HG03095 (cell line): ENCODE measurements around the gene CHERP.
A peak's percentile ranks its signal among the peaks of the same experiment; 100 is the strongest.
"Not testable (repeated sequence)": the region's sequence is repeated elsewhere in the genome, so short reads cannot be mapped to it uniquely, and the experiment has no call there.

Experiments used
- ATAC-seq: cut with Tn5 transposase; IDR thresholded peaks from one replicate; pipeline ENCODE4 v1.9.1; 2021; ENCODE audit warnings: moderate library complexity; ENCODE audit not compliant: unreplicated experiment

Gene CHERP

DNA sequence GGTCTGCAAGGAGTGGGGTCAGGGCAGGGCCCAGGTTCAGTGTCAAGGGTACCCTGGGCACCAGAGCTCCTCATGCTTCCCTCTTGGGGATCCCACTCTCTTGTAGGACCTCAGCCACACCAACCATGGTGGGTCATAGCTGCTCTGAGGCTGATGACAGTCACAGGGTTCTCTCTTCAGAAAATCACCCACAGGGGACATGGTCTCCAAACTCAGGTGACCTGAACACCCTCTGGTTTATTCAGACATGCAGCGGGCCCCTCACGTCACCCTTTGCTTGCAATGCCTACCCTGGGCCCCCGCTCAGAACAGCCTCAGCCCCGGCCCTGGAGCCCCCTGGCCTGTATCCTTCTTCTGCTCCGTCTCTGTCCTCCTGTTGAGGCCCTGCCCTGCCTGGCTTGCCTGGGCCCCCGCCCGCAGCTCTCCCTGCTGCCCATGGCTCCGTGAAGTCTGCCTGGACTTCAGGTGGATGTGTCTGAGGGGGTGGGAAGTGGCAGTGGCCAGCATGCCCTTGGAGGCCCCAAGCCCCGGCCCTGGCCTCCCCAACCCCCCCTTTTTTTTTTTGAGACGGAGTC, 20.4 kb downstream of the CHERP start:
- ATAC-seq: no peak

DNA sequence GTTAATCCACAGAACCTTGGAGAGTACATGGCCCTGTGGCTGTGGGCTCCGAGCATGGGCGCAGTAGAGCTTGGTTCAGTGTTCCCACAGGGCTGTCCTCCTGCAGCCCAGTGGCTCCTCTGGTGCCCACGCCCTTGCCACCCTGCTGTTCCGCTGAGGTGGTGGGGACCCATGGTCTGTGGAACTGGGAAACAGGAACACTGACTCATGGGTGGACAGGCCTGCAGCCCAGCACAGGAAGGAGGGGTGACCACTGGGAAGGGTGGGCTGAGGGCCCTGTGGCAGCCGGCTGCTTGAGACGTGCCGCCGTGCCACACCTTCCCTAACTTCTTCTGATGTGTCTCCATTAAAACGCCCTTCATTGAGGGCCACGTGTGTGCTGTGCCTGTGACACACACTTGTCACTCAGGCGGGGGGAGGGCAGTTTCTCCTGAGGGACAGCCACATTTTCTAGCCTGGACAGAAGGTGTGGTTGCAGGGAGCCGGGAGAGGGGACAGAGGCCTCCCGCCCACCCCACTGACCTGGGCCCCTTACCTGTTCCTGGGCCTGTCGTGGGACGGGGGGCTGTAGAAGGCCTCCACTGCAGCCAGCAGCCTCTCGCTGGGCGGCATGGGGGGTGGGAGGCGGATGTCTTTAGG, 21.1 kb downstream of the CHERP start:
- no peak for ATAC-seq

DNA sequence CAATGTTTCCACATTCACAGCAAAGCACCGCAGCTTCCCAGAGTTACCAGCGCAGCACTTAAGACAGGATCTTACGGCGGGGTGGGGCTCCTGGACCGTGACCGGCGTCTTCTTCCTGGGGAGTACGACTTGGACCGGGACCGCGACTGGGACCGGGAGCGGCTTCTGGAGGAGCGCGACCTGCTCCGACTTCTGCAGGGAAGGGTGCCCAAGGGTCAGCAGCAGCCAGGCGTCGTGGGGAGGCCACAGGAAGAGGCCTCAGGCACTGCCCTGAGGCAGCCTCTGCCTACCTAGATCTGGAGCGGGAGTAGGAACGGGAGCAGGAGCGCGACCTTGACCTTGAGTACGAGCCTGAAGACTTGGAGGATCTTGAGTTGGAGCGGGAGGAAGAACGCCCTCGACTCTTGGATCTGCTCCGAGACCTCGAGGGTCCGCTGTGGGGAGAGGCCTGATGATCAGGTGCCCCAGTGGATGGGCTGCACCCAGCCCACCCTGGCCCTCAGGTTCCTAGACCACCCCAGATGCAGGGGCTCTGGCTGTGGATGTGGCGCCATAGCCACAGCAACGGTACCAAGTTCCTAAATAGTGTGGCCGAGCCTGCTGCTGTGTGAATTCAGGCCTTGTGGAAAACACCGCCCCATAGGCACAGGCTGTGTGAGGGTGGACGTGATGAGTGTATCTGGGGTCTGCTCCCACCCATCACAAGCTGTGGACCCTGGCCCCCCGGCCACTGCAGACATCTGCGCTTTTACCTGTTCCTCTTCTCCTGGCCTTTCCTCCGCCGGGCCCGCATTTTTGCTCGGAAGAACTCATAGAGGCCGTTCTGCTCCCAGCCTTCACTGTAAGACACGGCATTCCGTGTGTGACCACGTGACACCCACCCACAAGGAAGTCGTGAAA, 21.9 kb downstream of the CHERP start:
- no peak for ATAC-seq

DNA sequence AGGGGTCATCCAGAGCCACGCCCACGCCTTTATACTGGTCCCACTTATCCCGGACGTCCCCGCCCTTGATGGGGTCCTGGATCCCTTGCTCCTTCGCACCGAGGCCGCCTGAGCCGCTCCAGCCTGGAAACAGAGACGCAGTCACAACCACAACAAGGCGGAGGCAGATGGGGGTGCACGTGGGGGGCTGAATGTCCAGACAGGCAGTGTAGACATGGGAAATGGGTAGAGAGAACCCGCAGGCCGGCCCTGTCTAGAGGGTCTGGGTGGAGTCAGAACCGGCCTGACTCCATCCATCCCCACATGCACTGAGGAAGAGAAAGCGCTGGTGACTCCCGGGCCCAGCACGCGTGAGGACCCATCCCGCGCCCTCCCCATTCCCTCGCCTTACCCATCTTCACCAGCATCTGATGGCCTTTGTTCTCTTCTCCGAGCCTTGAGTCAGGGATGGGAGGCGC, 23.0 kb downstream of the CHERP start:
- no peak for ATAC-seq

DNA sequence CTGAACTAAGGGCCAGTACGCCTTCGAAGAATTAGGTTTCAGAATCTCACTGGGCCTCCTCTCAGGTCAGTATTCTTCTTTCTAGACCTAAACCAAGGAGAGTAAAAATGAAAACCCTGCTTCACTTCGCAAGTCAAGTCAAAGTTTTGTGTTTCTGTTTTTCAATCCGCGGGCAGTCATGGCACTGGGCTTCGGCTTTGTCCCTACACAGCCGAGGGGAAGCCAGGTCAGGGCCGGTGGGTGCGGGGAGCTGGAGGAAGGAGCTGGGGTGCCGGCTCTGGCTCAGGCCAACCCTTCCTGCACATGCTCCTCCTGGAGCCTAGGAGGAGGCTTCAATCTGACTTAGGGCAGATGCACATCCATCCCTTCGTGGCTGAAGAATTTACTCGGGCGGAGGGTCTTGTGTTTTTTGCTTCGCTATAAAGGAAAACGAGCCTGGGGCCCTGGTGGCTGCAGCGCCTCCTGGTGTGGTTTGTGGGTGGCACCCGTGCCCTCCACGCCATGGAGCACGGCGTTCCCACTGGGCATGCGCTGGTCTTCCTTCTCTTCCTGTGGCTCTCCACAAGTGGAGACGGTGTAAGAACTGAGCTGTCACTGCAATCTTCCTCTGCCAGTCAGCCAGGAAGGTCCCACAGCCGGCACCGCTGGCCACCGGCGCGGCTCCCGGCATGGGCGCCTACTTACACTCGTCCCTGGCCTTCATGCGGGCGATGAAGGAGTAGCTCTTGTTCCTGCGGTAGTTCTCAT, 23.6 kb downstream of the CHERP start:
- ATAC-seq: no peak

DNA sequence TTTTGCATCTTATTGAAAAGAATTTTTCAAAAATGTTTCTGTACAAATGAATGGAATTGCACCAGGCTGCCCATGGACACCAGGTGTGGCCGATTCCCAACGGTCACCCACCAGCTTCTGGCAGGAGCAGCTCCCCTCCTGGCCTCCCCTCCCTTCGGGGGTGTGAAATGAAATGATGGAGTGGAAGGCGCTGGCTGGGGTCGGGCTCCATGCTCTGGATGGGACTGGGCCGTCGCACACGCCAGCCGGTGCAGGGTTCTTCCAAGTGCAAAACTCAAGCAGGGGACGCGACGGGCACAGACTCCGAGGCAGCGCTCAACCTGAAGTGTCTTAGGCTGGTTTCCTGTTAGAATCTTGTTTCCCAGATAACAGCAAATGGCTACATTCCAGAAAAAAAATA, 24.2 kb downstream of the CHERP start:
- ATAC-seq: no peak

DNA sequence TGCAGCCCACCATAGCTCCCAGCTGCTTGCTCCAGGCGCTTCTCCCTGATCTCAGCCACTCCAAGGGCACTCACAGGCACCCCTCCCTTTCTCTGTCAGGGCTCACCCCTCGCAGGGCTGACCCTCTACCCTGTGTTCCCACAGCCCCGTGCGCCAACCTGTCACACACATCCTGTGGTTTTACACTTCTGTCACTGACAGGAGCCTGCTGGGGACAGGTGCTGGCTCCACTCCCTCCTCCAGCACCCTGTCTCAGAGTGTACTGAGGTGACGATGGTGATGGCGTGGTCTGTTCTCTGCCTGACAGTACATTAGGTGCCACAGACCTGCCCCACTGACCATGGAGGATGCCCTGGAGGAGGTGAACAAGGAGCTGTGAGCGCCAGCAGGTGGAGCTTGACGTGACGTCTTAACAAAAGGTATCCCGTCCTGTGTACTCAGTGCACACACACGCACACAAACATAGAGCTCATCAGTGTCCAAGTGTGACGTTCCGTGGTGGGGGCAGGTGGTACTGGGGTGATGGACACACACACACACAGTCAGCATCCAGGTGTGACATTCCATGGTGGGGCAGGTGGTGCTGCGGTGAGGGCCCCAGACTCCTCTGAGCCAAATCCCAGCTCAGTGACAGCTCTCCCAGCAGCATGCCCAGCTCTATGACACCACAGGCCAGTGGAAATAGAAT, 25.2 kb downstream of the CHERP start:
- ATAC-seq: no peak

DNA sequence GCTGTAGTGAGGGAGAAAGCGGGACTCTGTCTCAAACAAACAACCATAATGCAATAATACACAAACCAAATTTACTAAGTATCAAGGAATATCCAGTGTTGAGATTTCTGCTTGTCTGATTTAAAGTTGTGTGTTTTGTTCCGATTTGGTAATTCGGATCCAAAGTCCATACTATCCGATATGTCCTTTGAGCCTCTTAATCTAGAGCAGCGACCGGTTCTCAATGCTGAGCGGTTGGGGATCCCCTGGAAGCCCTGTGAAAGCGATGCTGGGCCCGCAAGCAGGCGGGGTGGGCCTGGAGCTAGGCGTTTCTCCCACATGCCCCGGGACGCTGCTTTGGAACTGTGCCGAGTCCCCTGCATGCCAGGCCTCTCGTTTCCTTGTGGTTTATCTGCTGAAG, 25.9 kb downstream of the CHERP start:
- no peak for ATAC-seq

DNA sequence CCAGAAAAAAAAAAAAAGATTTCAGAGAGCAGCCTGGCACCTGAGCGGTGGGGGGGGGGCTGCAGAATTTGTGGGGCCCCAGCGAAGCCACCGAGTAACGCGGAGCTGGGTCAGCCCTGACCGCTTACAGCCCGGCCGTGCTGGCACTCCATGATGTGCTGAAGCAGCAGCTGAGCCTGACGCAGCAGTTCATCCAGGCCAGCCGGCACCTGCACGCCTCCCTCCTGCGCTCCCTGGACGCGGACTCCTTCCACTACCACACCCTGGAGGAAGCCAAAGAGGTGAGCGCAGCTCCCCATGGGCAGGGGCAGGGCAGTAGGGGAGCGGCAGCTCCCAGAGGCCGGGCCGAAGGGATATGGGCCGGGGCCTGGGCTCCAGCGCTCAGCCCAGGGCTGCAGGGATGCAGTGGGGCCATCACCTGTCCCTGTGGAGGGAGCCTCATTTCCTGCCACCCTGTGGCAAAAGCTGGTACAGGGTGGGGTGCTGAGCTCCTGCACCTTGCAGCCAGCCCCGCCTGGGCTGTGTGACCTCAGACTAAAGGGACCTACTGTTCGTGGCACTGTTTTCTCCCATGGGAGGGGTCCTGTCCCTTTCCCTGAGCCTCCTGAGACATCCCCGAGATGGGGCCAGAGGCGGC, 27.7 kb downstream of the CHERP start:
- ATAC-seq: no peak

DNA sequence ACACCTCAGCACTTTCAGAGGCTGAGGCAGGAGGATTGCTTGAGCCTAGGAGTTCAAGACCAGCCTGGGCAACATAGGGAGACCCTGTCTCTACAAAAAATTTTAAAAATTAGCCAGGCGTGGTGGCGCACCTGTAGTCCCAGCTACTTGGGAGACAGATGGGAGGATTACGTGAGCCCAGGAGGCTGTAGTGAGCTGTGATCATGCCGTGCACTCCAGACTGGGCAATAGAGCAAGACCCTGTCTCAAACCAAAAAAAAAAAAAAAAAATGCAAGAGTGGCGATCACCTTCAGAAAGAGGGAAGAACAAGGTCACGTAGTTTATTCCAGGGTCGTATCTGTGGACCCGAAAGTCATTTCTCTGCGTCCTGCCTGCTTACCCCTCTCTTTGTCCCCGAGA, 29.6 kb downstream of the CHERP start:
- ATAC-seq: not testable (repeated sequence)

DNA sequence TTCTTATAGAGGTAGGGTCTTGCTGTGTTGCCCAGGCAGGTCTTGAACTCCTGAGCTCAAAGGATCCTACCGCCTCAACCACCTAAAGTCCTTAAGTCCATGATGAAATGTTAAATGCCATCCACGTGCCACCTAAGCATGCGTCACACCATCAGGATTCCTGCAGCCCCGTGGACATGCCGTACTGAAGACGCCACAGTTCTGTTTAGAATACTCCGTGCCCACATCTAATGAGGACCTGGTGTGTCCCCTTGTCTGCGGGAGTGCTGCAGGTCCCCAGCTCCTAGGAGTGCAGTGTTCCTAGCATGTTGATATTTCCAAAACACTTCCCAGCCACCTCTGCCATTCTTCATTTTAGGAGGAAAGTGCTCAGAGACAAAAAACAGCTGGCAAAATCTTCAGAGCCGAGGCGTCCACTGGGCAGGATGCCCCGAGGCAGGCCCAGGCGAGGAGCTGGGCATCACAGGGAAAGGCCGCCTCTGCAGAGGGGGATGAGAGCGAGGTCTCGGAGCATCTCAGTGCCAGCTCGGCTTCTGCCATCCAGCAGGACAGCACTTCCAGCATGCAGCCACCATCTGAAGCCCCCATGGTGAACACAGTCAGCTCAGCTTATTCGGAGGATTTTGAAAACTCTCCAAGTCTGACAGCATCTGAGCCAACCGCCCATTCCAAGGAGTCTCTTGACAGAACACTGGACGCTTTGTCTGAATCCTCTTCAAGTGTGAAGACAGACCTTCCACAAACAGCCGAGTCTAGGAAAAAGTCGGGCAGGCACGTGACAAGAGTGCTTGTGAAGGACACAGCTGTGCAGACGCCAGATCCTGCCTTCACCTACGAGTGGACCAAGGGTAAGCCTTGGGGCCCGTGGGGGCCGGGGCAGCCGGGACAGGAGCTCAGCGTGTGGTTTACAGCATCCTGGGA, 32.8 kb downstream of the CHERP start:
- ATAC-seq: no peak

DNA sequence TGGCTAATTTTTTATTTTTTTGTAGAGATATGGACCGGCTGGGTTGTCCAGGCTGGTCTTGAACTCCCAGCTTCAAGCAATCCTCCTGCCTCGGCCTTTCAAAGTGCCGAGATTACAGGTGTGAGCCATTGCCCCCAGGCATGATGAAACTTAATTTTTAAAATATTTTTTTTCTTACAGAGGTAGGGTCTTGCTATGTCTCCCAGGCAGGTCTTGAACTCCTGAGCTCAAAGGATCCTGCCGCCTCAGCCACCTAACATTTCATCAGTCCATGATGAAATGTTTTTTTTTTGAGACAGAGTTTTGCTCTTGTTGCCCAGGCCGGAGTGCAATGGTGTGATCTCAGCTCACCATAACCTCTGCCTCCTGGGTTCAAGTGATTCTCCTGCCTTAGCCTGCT, 33.7 kb downstream of the CHERP start:
- no peak for ATAC-seq

DNA sequence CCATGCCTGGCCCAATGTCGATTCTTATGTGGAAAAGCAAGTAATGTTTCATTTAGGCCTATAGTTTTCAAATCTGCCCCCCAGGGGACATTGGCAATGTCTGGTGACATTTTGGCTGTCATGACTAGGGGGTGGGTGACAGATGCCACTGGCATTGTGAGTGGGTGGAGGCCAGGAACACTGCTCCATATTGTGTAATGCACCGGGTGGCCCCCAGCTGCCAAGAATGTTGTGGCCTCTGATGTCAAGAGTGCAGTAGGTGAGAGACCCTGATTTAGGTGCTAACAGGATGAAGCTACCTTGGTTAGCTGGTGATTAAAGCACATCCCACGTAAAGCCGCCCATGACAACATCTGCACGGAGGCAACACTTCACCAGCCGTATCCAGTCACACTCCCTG, 35.3 kb downstream of the CHERP start:
- no peak for ATAC-seq

DNA sequence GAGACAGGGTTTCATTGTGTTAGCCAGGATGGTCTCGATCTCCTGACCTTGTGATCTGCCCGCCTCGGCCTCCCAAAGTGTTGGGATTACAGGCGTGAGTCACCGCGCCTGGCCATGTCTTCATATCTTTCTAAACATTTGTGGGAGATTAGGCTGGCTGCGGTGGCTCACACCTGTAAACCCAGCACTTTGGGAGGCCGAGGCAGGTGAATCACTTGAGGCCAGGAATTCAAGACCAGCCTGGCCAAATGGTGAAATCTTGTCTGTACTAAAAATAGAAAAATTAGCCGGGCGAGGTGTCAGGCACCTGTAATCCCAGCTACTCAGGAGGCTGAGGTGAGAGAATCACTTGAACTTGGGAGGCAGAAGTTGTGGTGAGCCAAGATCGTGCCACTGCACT, 36.1 kb downstream of the CHERP start:
- not testable (repeated sequence) for ATAC-seq

DNA sequence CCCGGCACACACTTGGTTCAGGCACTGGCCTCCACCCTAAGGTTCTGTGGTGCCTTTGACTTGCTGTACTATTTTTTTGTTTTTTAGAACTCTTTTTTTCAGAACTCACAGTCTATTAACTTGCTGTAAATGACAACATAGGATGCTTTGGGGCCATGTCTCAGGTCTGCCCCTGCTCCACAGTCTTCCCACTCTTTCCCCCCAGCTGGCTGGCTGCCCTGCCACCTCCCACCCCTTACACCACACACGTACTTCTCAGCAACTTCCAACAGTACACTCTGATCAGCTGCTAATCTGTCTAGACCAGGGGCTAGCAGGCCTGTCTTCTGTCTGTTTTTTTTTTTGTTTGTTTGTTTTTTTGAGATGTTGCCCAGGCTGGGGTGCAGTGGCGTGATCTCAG, 38.0 kb downstream of the CHERP start:
- ATAC-seq: no peak

DNA sequence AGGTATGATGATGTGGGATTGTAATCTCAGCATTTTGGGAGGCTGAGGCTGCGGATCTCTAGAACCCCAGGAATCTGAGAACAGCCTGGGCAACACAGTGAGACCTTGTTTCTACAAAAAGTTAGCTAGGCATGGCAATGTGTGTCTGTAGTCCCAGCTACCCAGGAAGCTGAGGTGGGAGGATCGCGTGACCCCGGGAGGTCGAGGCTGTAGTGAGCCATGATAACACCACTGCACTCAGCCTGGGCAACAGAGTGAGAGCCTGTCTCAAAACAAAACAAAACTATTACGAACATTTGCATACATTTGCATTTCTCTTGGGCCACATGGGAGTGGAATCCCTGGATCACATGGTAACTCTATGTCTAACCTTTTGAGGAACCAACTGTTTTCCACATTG, 44.4 kb downstream of the CHERP start:
- ATAC-seq: no peak

DNA sequence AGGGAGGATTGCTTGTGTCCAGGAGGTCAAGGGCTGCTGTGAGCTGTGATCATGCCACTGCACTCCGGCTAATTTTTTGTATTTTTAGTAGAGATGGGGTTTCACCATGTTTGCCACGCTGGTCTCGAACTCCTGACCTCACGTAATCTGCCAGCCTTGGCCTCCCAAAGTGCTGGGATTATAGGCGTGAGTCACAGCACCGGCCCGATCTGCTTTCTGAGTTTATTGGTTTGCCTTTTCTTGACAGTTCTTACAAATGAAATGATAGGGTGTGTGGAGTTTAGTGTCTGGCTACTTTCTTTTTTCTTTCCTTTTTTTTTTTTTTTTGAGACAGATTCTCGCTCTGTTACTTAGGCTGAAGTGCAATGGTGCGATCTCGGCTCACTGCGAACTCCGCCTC, 45.2 kb downstream of the CHERP start:
- ATAC-seq: no peak

DNA sequence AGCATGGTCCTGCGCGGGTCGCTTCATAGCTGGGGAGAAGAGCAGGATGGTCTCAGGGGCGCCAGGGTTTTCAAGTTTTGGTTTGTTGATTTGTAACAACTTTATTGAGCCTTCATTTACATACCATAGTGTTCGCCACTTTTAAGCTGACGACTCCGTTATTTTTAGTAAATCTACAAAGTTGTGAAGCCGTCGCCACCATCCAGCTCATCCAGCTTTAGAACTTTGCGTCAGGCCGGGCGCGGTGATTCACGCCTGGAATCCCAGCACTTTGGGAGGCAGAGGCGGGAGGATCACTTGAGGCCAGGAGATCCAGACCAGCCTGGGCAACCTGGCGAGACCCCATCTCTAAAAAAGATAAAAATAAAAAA, 45.6 kb downstream of the CHERP start:
- ATAC-seq: no peak

DNA sequence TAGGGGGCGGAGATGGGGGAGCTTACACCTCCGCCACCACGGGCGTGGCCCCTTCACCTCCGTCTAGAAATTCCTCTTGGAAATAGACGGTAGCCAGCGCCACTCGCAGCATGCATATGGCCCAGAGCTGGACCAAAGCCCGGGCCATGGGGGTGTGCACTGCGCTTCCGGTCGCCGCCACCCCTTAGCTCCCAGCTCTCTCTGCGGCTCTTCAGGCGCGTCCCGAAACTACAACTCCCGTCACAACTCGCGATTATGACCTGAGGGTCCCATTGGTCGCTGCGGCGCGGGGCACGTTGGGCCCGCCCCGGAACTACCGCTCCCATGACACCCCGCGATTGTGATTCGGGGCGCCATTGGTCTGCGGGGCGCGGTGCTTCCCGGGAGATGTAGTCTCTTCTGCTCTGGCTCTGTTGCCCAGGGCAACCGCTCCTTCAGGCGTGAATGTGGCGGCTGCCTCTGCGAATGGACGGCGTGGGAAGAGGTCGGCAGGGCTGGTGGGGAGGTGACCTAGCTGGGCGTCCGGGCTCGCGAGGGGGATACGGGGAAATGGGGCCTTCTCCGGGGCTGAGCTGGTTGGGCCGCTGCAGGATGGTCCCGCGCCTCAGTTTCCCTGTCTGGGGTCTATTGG, 46.1 kb downstream of the CHERP start, which contains the start of the genes C19orf44 and CALR3:
Gene C19orf44 (plus strand): TSS at position 413 of the 631 bp plus-strand sequence. CDS start 4,399 bp downstream, outside the sequence.
Gene CALR3 (minus strand): TSS at position 186 of the 631 bp plus-strand sequence. CDS start 38 bp downstream, at position 148.
- peak; percentile 93 for ATAC-seq
